GM18858 (cell line): Measurements from ENCODE around the gene CASQ1.

Experiments
- ATAC-seq: cut with Tn5 transposase; IDR thresholded peaks from one replicate; pipeline ENCODE4 v1.9.1; 2021; ENCODE audit not compliant: unreplicated experiment

Gene CASQ1

GRCh38 chr1:160168016-160168415, 22.4 kb upstream of the CASQ1 start:
- no peak for ATAC-seq

- no peak for ATAC-seq
Measured at GRCh38 chr1:160168609-160169369, 21.6 kb upstream of the CASQ1 start.

- ATAC-seq: no peak
Measured at GRCh38 chr1:160169553-160170399, 20.6 kb upstream of the CASQ1 start.

- ATAC-seq: no peak
Measured at GRCh38 chr1:160171354-160171753, 19.0 kb upstream of the CASQ1 start.

GRCh38 chr1:160171980-160172379, 18.4 kb upstream of the CASQ1 start:
- no peak for ATAC-seq

- ATAC-seq: no peak
Measured at GRCh38 chr1:160177231-160177630, 13.1 kb upstream of the CASQ1 start.

- ATAC-seq: no peak
Measured at GRCh38 chr1:160177667-160178066, 12.7 kb upstream of the CASQ1 start.

GRCh38 chr1:160178731-160179130, 11.6 kb upstream of the CASQ1 start:
- no peak for ATAC-seq

GRCh38 chr1:160179336-160179735, 11.0 kb upstream of the CASQ1 start:
- no peak for ATAC-seq

- ATAC-seq: no peak
Measured at GRCh38 chr1:160186246-160186645, 4.1 kb upstream of the CASQ1 start.

GRCh38 chr1:160186729-160187128, 3.6 kb upstream of the CASQ1 start:
- ATAC-seq: no peak

- no peak for ATAC-seq
Measured at GRCh38 chr1:160187407-160187806, 3.0 kb upstream of the CASQ1 start.

- no peak for ATAC-seq
Measured at GRCh38 chr1:160188341-160188740, 2.0 kb upstream of the CASQ1 start.

- ATAC-seq: no peak
Measured at GRCh38 chr1:160191756-160192155, 1.4 kb downstream of the CASQ1 start.

- no peak for ATAC-seq
Measured at GRCh38 chr1:160192234-160192633, 1.9 kb downstream of the CASQ1 start.

GRCh38 chr1:160193091-160193819, 2.9 kb downstream of the CASQ1 start:
- ATAC-seq: no peak

GRCh38 chr1:160193832-160194736, 3.7 kb downstream of the CASQ1 start:
- ATAC-seq: no peak

GRCh38 chr1:160194737-160195059, 4.3 kb downstream of the CASQ1 start:
- ATAC-seq: no peak

GRCh38 chr1:160196143-160196542, 5.8 kb downstream of the CASQ1 start:
- no peak for ATAC-seq

- ATAC-seq: no peak
Measured at GRCh38 chr1:160197231-160197630, 6.9 kb downstream of the CASQ1 start.

- no peak for ATAC-seq
Measured at GRCh38 chr1:160200786-160201185, 10.4 kb downstream of the CASQ1 start.
